Stimulated activated CD8-positive, alpha-beta memory T cell treated with anti-CD3 and anti-CD28 coated beads, Interleukin-4, amount 100 ng/mL, for 48 hours (primary cell): ENCODE results near the gene ELP4.
"Not testable (repeated sequence)": the region's sequence is repeated elsewhere in the genome, so short reads cannot be mapped to it uniquely, and the experiment has no call there.

Experiments used
- DNase-seq: peaks from one replicate; pipeline ENCODE4 v3.0.0-alpha.2; 2020

ELP4 gene

GRCh38 chr11:31714840-31715239, 205.3 kb downstream of the ELP4 start:
- no peak for DNase-seq

DNA sequence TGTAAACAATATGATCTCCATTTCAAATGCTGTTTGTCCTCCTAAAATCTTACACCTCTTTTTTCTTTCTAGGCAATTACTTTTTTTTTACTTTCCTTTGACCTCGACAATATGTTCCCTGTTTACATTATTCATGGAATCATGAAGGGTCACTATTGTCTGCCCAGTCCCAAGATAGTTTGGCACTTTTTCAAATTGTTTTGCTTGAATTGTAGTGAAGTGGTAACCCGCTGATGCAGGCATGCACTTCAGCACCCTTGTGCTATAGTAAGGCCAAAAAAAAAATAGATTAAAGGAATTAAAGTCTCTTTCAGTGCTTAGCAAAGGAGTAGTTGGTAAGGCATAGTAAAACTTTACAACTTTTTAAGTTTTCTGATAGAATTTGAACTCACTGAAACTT, 210.7 kb downstream of the ELP4 start:
- no peak for DNase-seq

DNA sequence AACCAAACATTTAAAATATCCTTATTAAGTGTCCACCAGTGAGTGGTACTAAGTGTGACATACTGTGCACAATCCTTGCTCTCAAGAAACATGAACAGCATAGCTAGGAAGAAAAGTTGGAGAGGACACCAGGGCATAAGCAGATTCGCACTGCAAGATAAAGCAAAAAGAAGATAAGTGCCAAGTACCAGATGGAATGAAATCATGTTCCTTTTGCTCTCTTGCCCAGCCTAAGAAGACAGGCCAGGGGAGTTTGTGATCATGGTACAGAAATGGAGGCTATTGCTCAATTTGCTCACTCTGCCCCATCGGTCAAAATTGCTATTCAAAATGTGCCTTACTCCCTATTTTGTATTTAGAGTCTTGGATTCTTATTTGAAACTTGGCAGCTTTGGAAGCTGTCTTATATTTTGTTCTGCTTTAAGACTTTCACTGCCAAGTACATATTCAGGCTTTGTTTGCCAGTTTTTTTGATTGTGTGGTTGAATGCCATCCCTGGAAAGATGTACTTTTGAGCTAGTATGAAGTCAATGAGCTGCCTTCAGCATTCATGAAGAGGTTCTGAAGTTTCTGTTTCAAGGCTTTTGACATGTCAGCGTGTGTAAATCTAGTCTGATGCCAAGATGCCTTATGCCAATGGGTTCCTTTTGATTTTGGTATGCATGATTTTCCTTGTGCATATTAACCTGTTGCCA, 211.3 kb downstream of the ELP4 start:
- DNase-seq, result no peak

DNA sequence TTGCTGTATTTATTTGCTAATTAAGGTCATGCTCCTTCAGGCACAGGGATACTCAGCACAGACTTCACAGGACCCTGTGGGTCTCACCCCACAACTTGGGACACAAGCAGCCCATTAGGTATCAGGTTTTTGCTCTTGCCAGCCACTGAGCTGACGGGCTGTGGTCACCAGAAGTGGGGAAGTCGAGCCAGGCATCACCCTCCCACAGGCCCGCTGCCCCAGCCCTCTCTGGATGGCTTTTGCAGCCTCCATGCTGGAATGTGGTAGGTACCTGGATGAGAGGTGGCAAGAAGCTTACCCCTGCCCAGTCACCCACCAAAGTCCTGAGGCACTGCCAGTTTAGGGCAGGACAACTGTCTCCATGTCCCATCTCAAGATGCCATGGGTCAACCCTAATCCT, 213.2 kb downstream of the ELP4 start:
- no peak for DNase-seq

DNA sequence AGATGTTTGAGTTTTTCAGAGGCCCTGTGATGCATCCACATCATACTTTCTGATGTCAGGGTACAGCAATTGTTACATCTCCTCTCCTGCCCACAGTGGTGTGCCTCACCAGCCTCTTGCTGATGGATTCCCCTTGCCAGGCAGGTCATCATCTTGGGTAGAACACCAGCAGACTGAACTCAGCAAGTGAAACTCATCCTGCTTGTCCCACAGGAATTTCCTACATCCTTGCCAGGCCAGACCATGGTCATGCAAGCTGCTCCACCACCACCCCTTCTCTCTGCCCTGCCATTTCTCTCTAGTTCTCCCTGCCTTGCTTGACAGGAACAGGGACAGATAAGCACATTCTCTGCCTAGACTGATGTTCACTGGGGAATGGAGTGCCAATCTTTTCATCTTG, 215.6 kb downstream of the ELP4 start:
- DNase-seq, result no peak

DNA sequence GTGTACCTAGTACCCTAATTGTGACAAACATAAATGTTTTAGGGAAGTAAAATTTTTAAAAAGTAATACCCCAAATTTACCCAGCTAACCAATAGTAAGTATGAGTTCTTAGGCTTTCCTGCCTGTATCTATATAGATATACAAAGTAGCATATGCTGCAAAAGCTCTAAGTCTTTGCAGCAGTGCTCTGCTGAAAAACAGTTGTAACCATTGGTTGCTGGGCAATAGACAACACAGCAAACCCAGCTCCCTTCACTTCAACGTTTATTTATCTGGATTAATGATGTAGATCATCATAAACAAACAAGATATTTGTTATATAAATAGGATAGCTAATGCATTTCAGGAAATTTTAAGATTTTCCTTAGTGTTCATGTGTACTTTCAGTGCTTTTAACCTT, 218.9 kb downstream of the ELP4 start:
- no peak for DNase-seq

GRCh38 chr11:31740131-31740530, 230.6 kb downstream of the ELP4 start:
- DNase-seq, result no peak

DNA sequence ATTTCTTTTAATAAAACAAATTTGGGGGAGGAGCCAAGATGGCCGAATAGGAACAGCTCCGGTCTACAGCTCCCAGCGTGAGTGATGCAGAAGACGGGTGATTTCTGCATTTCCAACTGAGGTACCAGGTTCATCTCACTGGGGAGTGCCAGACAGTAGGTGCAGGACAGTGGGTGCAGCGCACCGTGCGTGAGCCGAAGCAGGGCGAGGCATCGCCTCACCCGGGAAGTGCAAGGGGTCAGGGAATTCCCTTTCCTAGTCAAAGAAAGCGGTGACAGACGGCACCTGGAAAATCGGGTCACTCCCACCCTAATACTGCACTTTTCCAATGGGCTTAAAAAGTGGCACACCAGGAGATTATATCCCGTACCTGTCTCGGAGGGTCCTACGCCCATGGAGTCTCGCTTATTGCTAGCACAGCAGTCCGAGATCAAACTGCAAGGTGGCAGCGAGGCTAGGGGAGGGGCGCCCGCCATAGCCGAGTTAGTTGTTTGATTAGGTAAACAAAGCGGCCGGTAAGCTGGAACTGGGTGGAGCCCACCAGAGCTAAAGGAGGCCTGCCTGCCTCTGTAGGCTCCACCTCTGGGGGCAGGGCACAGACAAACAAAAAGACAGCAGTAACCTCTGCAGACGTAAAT, 231.3 kb downstream of the ELP4 start:
- DNase-seq, result not testable (repeated sequence)

- DNase-seq, result no peak
These were observed 238.0 kb downstream of the ELP4 start for GRCh38 chr11:31747581-31747980.

DNA sequence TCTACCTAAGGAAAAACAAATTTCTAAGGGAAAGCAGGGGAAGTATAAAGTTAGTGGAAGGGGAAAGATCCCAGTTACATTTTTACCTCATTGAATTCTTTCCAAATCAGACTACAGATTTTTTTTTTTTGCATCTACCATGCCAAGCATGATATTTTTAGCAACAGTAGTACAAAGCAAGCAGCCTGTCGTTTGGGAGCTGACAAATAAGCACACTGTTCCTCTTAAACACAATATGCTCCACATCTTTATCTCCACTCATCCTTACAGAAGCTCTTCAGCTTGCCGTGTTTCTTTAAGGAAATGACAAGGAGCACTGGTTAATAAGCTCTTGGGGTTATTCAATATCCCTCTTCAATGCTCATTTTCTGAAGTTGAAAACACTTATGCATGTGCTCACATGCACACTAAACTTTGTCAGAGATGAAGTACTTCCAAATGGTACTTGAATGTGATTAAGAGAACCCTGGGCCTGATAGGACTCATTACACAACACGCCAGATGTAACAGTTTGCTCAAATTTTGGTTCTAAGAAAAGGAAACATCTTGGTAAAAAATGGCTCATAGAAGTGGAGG, 247.8 kb downstream of the ELP4 start:
- DNase-seq, result no peak

DNA sequence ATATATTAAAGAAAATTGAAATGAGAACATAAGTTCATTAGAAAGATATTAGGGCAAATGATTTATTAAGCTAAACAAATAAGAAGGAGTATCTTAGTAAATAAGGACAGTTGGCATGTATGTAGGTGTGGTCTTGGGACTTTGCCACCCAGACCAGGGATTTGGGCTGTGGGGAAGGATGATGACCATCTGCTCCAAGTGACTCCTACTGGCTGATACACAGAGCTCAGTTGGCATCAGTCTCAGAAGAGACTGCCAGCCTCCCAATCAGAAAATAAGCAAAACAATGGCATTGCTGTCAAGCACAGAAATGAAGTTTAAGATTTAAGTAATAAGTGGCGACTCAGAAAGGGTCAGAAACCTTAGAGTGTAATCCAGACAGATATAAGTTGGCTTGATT, 252.1 kb downstream of the ELP4 start:
- DNase-seq, result no peak

GRCh38 chr11:31763296-31763695, 253.7 kb downstream of the ELP4 start:
- DNase-seq, result no peak

GRCh38 chr11:31764261-31764660, 254.7 kb downstream of the ELP4 start:
- no peak for DNase-seq

DNA sequence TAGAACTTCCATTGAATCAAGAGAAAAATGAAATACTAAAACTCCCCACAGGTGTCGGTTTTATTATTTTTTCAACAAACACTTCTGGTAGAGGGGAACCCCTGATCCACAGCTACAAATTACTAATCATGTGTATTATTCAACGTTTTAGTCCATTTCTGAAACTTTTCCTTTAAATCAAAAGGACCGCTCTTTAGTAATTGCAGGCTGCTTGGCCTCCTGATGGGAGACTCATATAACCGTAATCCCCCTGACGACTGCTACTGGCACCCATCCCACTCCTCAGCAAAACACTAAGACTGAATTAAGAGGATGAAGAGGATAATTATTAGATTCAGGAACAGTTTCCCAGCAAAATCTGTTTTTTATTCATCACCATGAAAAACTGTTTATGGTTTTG, 255.2 kb downstream of the ELP4 start:
- DNase-seq, result no peak

- DNase-seq, result no peak
These were observed 257.5 kb downstream of the ELP4 start for GRCh38 chr11:31767066-31767465.

DNA sequence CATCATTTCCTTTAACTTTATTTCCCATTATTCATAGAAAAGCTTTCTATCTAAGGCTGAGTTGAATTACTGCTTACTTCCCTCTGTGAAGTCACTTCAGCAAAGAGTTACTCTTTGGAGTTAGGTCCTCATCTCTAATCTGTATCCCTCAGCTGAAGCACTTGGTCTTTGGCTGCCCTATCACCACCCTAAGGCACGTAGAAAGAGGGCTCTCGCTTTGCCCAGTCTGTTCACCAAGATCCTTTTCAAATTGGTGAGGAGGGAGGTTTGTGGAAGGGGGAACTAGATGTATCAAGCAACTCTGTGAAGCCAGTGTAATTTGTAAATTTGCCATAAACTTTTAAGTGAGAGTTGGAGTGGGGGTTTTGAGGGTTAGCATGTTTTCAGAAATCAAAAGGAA, 258.1 kb downstream of the ELP4 start:
- DNase-seq, result no peak

- DNase-seq, result no peak
These were observed 259.4 kb downstream of the ELP4 start for GRCh38 chr11:31768749-31769640.

DNA sequence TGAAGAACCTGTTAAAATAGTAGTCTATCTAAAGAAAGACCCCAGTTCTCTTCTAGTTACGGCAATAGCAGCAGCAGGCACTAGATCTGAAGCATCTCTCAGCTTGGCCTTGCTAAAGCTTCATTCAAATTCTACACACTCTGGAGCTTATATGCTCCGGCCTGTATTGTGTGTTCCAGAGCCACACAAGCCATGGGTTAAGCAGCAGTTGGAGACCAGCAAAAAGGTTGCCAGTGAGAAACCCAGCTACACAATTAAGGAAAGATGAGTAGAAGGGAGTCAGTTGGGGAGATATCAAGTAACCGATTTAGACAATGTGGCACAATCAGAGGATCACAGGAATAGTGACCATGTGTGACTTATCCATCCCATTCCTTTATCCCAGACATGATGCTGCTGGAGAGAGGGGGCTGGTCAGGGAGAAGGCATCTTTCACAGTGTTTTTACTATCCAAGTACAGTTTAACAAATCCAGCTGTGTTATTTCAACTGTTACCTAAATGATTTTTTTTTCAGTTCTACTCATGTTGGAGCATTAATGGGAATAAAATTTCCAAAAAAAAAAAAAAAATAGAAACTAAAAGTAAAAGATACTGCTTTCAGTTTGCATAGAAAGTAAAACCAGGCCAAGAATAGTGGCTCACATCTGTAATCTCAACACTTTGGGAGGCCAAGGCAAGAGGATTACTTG, 260.6 kb downstream of the ELP4 start:
- no peak for DNase-seq

GRCh38 chr11:31772412-31772811, 262.8 kb downstream of the ELP4 start:
- no peak for DNase-seq

GRCh38 chr11:31779374-31779791, 269.8 kb downstream of the ELP4 start:
- no peak for DNase-seq

- DNase-seq, result no peak
These were observed 270.5 kb downstream of the ELP4 start for GRCh38 chr11:31780078-31780477.

DNA sequence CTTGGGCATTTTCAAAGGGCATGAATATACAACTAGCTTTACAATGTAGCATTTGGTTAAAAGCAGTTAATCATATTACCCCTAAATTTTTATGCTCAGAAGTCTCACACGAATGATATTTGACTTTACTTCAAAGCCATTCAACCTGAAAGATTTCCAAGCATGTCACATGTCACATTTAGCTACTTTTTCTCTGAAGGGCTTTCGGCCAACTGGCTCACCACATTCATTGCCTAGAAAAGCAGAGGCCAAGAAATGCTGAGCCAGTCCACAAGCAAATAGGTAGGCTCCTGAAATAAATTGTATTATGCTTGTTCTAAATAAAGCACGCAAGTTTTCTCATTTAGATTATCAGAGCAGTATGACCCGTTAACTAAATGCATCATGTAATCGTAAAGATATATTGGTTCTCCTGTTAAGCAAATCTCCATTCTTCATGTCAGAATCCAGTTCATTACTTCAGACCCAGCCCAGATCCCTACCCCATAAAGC, 271.0 kb downstream of the ELP4 start:
- DNase-seq, result no peak

- DNase-seq, result no peak
These were observed 272.7 kb downstream of the ELP4 start for GRCh38 chr11:31782257-31782656.
